Stimulated activated CD8-positive, alpha-beta memory T cell treated with anti-CD3 and anti-CD28 coated beads, Interleukin-7, amount 100 ng/mL, for 4 hours (primary cell): ENCODE measurements around the gene MGAT5.

Experiments
- DNase-seq, 2 donors: peaks; one replicate each; pipeline ENCODE4 v3.0.0-alpha.2; 2020; ENCODE audit warnings: low read depth in 2 of 2

MGAT5 gene

DNA sequence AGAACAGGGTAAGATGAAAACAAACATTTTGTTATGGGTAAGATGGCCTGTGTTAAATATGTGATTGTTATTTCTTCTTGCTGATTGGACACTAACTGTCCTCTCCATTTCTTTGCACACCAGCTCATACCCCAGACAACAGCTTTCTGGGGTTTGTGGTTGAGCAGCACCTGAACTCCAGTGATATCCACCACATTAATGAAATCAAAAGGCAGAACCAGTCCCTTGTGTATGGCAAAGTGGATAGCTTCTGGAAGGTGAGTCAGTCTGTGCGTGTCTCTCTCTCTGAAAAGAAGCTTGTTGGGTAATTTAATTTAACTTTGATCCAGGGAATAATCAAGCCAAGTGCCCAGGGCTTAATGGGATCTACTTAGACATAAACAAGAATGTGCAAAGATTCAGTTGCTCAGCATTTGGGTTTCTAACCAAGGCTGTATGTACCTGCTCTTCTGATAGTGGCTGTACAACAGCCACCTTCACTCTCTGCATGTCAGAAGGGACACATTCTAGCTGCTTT is 108.3 kb downstream of the MGAT5 start:
- no peak for DNase-seq

DNA sequence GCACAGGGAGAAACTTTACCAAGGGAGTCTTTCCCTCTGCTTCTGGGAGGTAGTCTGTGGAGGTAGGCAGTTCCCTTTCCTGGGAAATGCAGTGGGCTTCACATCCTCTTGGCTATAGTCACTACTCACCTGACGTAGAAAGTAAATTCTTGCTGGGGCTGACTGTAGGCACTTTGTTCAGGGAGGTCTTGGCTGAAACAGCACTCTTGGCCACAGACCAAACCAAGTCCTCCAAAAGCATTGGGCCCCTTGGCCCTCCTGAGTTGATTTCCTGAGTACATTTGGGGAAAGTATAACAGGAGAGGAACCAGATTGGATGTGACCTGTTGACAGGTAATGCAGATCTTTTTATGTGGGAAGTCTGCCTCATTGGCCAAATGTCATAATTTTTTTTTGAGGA is 108.9 kb downstream of the MGAT5 start:
- no peak for DNase-seq

DNA sequence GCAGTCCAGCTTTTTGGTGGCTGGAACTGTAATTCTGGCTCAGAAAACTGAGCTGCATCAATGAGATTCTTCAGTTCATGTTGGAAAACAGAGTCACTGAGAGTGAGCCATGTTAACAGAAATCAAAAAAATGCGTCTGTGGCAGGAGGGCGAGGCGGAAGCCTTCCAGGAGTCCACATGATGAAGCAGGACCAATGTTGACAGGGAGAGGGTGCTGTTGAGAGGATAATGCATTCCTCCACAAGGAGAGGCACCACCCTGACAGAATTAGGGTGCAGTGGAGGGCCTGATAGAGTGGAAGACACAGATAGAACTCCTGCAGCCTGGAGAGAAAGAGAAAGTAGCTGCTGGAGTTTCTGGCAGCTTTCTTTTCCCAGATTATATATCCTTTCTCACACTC is 111.5 kb downstream of the MGAT5 start:
- no peak for DNase-seq

DNA sequence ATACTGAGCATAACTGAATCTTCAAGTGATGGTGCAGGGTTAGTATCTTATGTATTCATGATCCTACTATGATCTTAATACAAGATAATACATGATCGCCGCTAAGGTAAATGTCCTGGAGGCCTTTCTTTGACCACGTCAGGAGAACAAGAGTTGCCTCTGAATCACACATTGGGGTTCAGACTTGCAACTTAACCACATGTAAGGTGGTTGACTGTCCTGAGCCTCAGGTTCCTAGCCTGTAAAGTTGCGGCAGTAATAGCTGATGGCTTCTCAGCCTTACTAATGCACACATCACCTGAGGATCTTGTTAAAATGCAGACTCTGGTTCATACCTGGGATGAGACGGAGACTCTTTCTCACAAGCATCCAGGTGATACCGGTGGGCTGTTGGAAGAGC is 112.5 kb downstream of the MGAT5 start:
- no peak for DNase-seq

DNA sequence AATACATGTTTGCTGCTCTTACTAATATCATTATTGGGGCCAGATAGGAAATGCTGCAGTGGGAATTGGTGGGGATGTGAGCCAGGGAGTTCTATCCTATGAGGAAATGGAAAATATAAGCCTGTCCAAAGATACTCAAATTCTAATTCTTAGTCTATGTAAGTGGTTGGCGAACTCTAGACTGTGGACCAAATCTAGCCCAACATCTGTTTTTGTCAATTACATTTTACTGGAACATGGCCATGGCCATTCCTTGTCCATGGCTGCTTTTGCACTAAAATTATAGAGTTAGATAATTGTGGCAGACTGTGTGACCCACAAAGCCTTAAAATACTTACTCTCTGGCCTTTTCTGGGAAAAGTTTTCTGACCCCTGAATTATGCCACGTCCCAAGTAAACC is 113.3 kb downstream of the MGAT5 start:
- no peak for DNase-seq

DNA sequence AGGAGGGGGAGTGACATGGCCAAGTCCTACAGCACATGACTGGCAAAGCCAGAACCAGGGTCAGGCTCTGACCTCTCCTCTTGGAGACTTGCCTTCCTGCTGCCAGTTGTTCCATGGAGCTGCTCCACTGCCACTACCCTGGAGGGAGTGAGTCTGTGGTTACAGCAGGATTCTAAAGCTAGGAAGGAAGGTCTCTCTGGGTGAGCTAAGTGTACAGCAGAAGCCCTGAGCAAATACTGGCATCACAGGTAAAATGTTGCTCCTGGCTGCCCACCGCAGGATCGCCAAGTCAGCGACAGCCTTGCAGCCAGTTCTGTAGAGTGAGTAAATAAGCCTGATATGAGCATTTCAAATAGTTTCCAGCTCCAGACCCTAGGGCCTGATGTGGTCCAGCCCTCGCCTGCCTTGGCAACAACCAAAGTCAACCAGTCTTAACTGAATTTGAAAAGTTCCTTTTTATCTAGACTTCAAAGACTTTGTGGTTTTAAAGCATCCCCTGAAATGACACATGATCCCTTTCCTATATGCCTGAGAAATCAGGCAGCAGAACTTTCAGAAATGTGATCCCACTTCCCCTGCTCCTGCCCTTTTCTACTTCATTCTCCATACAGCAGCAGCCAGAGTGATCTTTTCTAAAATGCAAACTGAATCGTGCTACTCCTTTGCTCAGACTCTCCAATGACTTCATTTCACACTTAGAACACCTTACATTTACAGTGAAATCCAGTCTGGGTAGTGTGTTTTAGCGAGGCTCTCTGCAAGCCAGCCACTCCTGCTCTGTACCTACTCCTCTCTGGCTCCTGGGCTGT is 114.3 kb downstream of the MGAT5 start:
- no peak for DNase-seq

DNA sequence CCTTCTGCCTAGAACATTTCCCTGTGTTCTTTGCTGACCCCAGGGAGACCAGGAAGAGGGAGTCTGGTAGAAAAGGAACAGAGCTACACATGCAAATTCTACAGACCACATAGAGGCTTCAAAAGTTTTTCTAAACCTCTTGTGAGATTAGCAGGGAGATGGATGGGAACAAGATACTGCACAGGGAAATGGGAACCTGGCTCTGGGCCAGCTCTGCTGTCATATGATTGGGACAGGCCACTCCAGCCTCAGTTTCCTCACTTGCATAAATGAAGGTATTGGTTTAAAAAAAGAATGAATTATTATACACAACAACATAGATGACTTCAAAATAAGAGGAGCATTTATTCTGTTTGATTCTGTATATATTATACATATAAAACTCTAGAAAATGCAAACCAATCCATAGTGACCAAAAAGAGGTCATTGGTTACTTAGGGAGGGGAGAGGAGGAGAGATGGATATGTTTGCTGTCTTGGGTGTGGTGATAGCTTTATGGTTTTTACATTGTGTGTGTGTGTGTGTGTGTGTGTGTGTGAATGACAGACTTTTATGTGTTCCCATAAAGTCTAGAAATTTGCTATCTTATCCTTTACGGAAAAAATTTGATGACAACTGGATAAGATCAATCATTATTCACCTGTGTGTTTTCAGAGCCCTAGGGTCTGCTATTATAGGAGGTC is 115.5 kb downstream of the MGAT5 start:
- no peak for DNase-seq

DNA sequence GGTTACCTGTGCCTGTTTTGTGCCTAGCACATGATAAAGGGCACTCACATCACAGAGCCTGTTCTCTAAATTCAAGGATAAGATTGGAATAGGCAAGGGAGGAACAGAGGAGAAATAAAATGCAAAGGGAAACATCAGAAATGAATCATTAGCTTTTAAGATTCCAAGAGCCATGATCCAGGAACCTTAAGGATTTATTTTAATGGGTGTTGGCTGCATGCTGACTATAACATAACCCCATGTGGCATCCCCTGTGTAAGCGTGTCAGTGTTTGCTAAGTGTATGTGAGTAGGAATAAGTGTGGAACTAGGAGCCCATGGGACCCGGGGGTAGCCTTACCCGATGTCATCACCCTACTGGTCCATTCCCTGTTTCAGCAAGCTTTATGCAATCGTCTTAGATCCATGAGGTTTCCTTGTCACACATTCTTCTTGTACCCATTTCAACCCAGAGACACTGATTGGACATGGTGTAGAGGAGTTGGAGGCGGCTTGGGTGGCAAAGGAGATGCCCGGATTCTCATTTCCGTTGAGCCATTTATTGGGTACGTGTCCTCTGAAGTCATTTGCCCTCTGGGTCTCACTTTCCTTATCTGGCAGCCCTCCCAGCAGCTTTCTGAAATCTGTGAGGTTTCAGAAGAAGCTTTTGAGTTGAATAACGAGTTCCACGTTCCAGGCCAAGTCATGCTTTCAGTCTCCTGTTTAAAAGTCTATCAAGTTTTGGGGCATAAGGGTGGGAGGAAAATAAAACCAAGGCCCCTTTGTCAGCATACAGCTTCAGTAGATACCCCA is 117.0 kb downstream of the MGAT5 start:
- no peak for DNase-seq

DNA sequence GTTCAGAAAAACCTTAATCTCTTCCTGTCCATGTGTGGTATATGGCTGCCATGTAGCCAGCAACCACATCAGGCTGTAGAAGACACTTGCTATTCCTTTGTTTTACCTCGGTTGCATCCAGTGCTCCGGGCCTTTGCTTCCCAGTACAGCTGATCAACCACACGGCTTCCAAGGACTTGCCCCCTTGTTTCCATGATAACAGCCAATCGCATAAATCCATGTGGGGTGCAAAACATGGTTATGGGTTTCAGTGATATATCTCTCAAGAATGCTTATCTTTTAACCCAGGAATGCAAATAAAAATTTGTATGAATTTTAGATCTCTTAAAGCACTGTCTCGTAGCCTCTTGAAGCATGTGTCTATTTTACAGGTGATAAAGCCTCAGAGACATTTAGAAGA is 118.3 kb downstream of the MGAT5 start:
- DNase-seq = no peak

DNA sequence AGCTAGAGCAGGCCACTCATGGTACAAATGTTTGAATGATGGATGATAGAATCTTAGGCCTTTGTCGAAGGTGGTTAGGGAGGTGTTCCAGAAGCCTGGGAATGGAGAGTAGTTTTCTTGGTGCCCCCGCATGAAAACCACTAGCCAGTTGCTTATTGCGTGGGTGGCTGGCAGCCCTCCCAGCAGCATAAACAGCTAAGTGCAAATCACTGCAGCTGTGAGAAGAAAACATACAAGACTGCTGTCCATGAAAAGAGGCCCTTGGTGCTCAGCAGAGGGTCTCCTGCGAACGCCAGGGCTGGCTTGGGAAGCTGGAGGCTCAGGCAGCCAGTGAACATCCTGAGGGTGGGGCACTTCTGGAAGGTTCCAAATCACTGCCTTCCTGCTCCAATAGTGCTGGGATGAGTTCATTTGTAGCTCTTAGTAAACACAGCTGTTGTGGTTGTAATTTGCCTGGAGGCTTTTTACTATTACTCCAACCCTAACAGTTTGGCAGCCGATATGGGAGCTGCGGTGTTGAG is 118.8 kb downstream of the MGAT5 start:
- no peak for DNase-seq

DNA sequence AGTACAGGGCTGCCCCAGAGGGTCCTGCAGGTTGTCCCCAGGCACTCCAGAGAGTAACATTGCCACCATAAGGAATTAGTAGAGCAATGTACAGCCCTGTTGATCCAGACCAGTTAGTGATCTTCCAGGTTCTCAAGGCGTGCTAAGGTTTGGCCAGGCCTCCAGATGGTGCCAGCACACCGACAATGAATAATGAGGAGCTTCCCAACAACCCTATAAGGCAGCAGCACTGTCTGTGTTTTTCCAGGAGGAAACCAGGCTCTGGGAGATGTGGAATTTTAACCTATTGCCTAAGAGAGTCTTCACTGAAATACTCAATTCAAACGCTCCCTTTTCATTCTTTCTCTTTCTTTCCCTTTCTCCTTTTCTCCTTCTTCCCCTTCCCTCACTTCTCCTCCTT is 122.1 kb downstream of the MGAT5 start:
- DNase-seq = no peak

DNA sequence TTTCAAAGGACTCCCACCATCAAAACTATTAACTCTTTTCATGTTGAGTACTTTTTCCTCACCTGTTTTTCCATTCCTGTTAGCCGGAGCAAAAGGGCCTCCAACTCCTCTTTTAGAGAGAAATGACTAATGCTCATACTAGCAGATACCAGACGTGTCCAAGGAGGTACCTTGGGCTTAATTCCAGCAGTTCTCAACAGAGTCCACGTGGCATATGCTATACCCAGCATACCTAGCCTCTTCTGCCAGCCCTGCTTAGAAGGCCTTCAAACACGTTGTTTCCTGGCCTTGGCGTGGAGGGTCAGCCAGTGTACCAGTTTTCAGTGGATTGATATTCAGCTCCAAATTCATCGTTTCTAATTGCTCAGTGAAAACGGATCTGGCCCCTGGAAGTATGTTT is 123.9 kb downstream of the MGAT5 start:
- DNase-seq = no peak

DNA sequence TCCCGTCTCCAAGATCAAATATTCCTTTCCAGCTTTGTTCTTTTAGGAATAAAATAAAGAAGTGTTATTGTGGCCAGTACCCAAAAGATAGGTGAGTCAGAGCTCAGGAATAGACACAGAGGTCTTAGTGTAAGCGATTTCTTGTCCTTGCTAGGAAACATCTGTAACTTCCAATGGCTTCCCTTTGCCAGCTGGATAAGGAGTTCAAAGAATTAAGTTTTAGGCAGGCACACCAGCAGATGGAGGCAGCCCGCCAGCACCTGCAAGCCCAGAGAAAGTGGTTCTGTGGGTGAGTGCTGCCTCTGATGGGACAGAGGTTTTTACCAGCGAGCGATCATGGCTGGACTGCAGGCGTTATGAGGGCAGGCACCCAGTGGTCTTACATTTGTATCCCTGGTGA is 125.4 kb downstream of the MGAT5 start:
- no peak for DNase-seq

DNA sequence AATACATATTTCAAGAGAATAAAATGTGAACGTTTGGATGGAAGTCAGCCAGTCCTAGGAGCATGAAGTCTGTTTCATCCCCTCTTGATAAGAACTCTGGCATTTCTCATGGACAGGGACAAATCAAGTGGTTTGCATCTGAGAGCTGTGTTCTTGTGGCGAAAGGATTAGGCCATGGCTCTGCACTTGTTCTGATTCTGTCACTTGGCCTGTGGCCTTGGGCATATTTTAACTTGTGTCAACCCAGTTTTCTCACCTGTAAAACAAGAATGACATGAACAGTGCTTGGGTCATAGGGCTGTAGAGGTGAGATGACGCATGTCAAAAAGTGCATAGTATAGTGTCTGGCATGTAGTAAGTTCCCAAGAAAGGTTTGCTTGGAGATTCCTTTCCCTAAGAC is 125.8 kb downstream of the MGAT5 start:
- no peak for DNase-seq

DNA sequence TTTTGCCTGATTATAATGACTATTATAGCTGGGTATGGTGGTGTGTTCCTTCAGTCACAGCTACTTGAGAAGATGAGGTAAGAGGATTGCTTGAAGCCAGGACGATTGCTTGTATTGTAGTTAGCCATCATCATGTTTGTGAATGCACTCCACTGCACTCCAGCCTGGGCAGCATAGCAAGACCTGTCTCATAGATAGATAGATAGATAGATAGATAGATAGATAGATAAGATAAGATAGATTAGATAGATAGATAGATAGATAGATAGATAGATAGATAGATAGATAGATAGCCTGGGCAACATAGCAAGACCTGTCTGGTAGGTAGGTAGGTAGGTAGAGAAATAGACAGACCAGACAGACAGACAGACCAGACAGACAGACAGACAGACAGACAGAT is 127.3 kb downstream of the MGAT5 start:
- no peak for DNase-seq

DNA sequence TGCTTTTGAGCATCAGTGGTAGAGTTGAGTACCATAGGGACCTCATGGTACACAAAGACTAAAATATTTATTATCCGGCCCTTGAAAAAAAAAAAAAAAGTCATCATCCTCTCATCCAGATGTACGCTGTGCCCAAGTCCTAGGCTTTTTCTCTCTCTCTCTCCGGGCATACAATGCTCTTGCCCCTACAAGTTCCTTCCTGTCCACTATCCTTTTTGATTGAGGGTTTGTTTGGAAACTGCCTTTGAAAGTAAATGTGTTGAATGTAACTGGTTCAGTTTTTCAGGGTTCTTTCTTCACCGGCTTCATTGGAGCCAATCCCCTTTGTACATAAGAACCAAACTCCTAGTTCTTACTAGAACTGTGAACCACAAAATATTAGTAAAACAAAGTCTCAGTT is 130.3 kb downstream of the MGAT5 start:
- no peak for DNase-seq

DNA sequence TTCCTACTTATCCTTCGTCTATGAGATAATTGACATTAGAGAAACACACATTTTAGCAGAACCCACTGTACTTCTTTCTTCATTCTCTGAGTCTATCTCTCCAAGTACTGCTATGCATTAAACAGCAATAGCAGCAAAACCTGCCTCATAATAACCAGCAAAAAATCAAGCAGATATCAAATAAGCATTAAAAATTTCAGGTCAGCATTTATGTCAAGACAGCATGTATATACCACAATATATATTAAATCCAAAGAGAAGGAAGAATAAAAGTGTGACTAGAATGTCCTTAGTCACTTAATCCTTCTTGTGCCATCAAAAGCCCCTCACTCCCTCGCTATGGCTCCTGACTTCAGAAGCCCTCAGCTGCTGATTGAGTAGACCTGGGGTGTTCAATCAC is 131.3 kb downstream of the MGAT5 start:
- DNase-seq = no peak

DNA sequence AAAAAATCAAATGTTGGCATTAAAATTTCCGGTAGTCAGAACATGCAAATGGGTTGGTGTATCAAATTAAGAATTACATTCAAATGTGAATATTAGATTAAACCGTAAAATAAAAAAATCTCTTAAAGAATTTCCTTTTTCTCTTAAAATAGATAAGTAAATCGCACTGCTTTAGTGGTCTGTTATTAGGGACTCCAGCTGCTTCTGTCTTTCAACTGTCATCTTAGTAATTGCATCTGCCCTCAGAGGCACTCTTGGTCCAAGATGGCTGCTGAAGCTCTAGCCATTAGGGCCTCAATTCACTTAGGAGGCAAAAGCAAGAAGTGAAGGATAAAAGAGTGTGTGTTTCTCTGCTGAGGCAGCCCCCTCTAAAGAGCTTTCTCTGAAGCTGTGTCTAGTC is 132.4 kb downstream of the MGAT5 start:
- no peak for DNase-seq

DNA sequence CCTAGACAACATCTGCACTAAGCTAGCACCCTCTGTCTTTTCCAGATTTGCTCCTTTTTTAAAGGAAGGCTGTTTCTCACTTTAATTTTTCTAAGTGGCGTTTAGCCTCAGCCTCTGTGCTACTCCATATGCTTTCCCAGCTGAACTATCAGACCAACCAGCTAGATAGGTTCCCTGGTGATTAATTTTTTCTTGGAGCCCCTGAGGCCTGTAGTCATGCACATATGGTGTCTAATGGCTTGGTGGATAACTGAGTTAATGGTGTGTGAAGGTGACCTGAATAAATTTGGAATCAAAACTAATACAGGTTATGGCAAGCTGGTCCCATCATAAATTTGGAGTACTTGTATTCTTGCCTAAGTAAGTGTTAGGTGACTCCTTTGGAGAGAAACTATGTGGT is 135.5 kb downstream of the MGAT5 start:
- DNase-seq = no peak

DNA sequence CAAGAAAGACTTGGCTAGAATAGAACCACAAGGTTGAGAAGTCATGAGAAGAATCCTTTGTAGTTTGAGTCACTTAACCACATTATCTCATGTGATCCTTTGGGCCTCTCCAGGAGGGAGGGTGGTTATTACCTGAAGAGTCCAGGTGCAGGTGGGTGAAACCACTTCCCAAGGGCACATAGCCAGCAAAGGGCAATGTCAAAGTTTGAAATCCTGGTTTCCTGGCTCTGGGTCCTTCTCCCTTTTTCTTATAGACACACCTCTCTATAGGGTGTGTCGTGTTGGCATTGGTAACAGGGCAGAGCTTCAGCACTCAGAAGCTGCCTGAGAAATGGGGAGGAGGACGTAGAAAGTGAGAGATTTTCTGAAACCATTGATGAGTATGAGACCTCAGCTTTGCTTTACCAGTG is 137.9 kb downstream of the MGAT5 start:
- no peak for DNase-seq

DNA sequence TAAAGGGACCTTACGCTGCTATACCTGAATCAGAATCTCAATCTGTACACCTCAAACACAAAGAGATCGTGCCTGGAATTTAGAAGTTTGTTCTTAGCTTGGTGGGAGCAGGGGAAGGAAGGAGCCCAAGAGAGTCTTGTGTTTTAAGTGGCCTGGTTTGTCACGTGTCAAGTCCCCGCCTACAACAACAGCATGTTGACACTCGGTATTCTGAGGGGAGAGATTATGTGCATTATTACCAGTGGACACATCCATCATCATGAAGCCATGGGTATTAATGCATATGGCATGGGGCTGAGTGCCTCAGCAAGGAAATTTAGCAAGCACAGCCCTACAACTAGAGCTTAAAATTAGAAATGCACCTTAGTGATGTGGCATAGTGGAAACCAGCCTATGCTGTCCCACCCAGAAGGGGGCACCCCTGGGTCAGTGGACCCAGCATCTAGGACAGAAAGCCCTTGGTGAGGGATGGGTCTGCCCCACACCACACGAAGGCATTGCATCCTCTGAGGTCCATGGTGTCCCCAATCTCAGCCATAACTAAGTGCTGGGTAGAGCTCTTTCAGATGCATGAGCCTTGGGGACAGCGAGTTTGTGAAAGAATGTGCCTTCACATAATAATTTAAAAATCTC is 138.7 kb downstream of the MGAT5 start:
- no peak for DNase-seq

DNA sequence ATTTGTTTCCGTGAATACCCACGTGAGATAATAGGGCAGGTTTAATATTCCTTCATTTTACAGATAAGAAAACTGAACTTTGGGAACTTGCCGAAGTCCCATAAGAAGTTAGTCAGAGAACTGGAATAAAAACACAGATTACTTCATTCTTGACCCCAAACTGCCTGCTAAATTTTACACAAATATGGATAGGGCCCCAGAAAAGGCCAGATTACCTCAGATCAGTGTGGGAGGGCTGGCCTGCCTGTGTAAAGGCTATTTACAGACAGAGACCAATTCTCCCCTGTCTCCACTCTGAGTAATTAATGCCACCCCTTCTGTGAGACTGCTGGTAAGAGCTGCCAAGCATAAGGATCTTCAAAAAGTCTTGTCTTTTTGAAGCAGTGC is 139.2 kb downstream of the MGAT5 start:
- DNase-seq = no peak
